ENCODE data around the gene GRIN3A. TPM values are rescaled to one million over a fixed set of nuclear protein-coding genes. Genes with fewer than 3 reads are reported as not detected.

Gene GRIN3A
- total RNA-seq, 1 experiment from 2014 or later, result not detected

DNA sequence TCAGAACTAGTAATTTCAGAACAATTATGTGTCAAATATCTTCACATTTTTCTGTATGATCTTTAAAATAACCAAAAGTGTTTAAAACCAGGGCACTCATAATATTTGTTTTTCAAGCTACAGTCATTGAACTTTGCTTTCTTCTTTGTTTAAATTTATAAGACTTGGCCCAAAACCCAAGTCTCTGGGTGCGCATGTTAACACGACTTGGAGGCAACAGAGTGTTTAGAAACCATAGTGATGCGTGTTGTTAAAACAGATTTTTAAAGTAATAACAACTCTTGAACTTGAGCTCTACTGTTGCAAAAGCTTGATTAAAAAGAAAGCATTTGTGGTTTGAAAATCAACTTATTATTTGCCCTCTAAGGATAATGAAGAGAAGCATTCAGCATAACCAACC is 26.0 kb upstream of the GRIN3A start:
- Mint-ChIP-seq H3K36me3 (ENCODE audit: insufficient read depth in 1 of 3, low read depth in 3 of 3) (no peaks in the 10 kb centered on the region), H3K4me1 (no peaks in the 10 kb centered on the region), H3K27me3 (ENCODE audit: low read depth) (peaks cover 3% of the 10 kb centered on the region), H3K4me3 (no peak overlapping the region), H3K9me3 (no peaks in the 10 kb centered on the region), H3K27ac (no peak overlapping the region)
- H3K4me1 ChIP-seq (ENCODE audit: insufficient read depth, low read length), result no peaks in the 10 kb centered on the region
- no peak for DNase-seq
- H3K4me2 ChIP-seq (ENCODE audit: insufficient read depth, insufficient read length, low read length), result no peak overlapping the region
- H3K9ac ChIP-seq (ENCODE audit: extremely low read depth, insufficient read length, low read length), result no peak overlapping the region
- H3K23ac ChIP-seq (ENCODE audit: insufficient read length, low read depth, low read length), result no peak overlapping the region
- no peak overlapping the region for H3K14ac ChIP-seq (ENCODE audit: insufficient read depth, low read length)
- H3T11ph ChIP-seq (ENCODE audit: low read length), result no peak overlapping the region
- WGBS (ENCODE audit: extremely low coverage, insufficient read length, low lambda C conversion rate), result no CpG with 5 or more reads among the region's 3 CpGs
- no peak overlapping the region for H3K56ac ChIP-seq (ENCODE audit: insufficient read length, low read depth, low read length)
- no peak overlapping the region for H2BK20ac ChIP-seq (ENCODE audit: low read depth, low read length, poor library complexity, severe bottlenecking)
- TF ChIP-seq, protein P1, sequence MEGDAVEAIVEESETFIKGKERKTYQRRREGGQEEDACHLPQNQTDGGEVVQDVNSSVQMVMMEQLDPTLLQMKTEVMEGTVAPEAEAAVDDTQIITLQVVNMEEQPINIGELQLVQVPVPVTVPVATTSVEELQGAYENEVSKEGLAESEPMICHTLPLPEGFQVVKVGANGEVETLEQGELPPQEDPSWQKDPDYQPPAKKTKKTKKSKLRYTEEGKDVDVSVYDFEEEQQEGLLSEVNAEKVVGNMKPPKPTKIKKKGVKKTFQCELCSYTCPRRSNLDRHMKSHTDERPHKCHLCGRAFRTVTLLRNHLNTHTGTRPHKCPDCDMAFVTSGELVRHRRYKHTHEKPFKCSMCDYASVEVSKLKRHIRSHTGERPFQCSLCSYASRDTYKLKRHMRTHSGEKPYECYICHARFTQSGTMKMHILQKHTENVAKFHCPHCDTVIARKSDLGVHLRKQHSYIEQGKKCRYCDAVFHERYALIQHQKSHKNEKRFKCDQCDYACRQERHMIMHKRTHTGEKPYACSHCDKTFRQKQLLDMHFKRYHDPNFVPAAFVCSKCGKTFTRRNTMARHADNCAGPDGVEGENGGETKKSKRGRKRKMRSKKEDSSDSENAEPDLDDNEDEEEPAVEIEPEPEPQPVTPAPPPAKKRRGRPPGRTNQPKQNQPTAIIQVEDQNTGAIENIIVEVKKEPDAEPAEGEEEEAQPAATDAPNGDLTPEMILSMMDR (conservative IDR thresholded peaks at IDR 0.05), result no peak
- no peak overlapping the region for H2BK120ac ChIP-seq (ENCODE audit: low read depth, low read length, poor library complexity, severe bottlenecking)
- H3K27me3 ChIP-seq (ENCODE audit: insufficient read depth, low read length), result no peaks in the 10 kb centered on the region
- H2AK5ac ChIP-seq (ENCODE audit: insufficient read length, low read length), result no peak overlapping the region
- H4K20me1 ChIP-seq (ENCODE audit: control insufficient read depth, insufficient read depth, insufficient read length), result no peaks in the 10 kb centered on the region
- no peak overlapping the region for H4K8ac ChIP-seq (replicated peaks; ENCODE audit: insufficient read length, low read depth, low read length)
- H2BK12ac ChIP-seq (ENCODE audit: insufficient read length, low read depth, low read length), result no peak overlapping the region
- no peak overlapping the region for H3K4ac ChIP-seq (ENCODE audit: low read depth, low read length)
- H3K27ac ChIP-seq (ENCODE audit: insufficient read length, low read depth, low read length), result no peak overlapping the region
- H2BK5ac ChIP-seq (ENCODE audit: insufficient read length, low read length), result no peak overlapping the region
- H4K5ac ChIP-seq (ENCODE audit: insufficient read length, low read depth, low read length), result no peak overlapping the region
- H3K79me2 ChIP-seq (ENCODE audit: insufficient read depth, low read length), result no peaks in the 10 kb centered on the region
- no peak overlapping the region for H2AFZ ChIP-seq (ENCODE audit: low read length)
- no peaks in the 10 kb centered on the region for H3K79me1 ChIP-seq (ENCODE audit: insufficient read depth, low read depth, low read length, poor library complexity, severe bottlenecking)
- H3K9me3 ChIP-seq (ENCODE audit: control insufficient read depth, low read depth, low read length), result no peaks in the 10 kb centered on the region
- no peak overlapping the region for H4K91ac ChIP-seq (ENCODE audit: insufficient read length, low read depth, low read length)
- no peak overlapping the region for H3K18ac ChIP-seq (ENCODE audit: insufficient read length, low read depth, low read length)
- no peaks in the 10 kb centered on the region for H3K23me2 ChIP-seq (ENCODE audit: insufficient read length, low read depth, low read length, poor library complexity, severe bottlenecking)
- H2BK15ac ChIP-seq (ENCODE audit: low read depth, low read length), result no peak overlapping the region

Data from H9 (cell line).